GM12878 (cell line): Measurements from ENCODE around the gene MFN1. TPM values are rescaled to one million over a fixed set of nuclear protein-coding genes. Genes with fewer than 3 reads are reported as not detected.
A peak's percentile ranks its signal among the peaks of the same experiment; 100 is the strongest.

Experiments
- ATF2 ChIP-seq: IDR thresholded peaks from 2 replicates; pipeline ENCODE4 v1.6.1; 2012; ENCODE audit warnings: low read length, inconsistent platforms
- BMI1 ChIP-seq: fragments of 450-650 bp; IDR thresholded peaks from 2 replicates; pipeline ENCODE4 v1.6.1; 2016; ENCODE audit warnings: mild to moderate bottlenecking, moderate library complexity, borderline replicate concordance
- CHD1 ChIP-seq: IDR thresholded peaks from 2 replicates; pipeline ENCODE4 v1.6.1; 2012; ENCODE audit warnings: low read depth, low read length, improper control_type of control experiment
- ELK1 ChIP-seq: IDR thresholded peaks from 2 replicates; pipeline ENCODE4 v1.6.1; 2012; ENCODE audit warnings: low read depth, low read length, improper control_type of control experiment
- EP300 ChIP-seq, 2 experiments: fragments of 150-350 bp in 1 of 2; IDR thresholded peaks; 2 replicates each; pipeline ENCODE4 v1.6.1; 2011 to 2012; ENCODE audit warnings: low read depth in 2 of 2, low read length in 2 of 2, borderline replicate concordance in 1 of 2, improper control_type of control experiment in 1 of 2, inconsistent platforms in 1 of 2; ENCODE audit not compliant: control insufficient read depth in 1 of 2
- GATAD2B ChIP-seq: fragments of 450-650 bp; conservative IDR thresholded peaks from 2 replicates; pipeline ENCODE4 v1.6.1; 2017; ENCODE audit warnings: low read depth, mild to moderate bottlenecking, moderate library complexity
- HDAC6 ChIP-seq: fragments of 200-600 bp; sonication (generic); IDR thresholded peaks from one replicate; pipeline ENCODE4 v1.8.0; 2017; ENCODE audit warnings: antibody characterized with exemption; ENCODE audit not compliant: unreplicated experiment
- JUNB ChIP-seq: IDR thresholded peaks from 2 replicates; pipeline ENCODE4 v1.6.1; 2016; ENCODE audit warnings: antibody characterized with exemption, mild to moderate bottlenecking
- LARP7 ChIP-seq: fragments of 450-650 bp; IDR thresholded peaks from 2 replicates; pipeline ENCODE4 v1.6.1; 2017; ENCODE audit warnings: mild to moderate bottlenecking
- MTA2 ChIP-seq: fragments of 450-650 bp; IDR thresholded peaks from 2 replicates; pipeline ENCODE4 v1.6.1; 2016; ENCODE audit warnings: low read depth, mild to moderate bottlenecking, moderate library complexity
- NKRF ChIP-seq: fragments of 450-650 bp; conservative IDR thresholded peaks from 2 replicates; pipeline ENCODE4 v1.6.1; 2017; ENCODE audit warnings: mild to moderate bottlenecking, moderate library complexity
- POLR2AphosphoS2 ChIP-seq: IDR thresholded peaks from 2 replicates; pipeline ENCODE4 v1.6.1; 2011; ENCODE audit warnings: low read depth, mild to moderate bottlenecking, low read length, improper control_type of control experiment, moderate library complexity
- POLR2AphosphoS5 ChIP-seq: IDR thresholded peaks from 2 replicates; pipeline ENCODE4 v1.6.1; 2011; ENCODE audit warnings: mild to moderate bottlenecking, low read length, inconsistent platforms
- RAD21 ChIP-seq: IDR thresholded peaks from 2 replicates; pipeline ENCODE4 v1.6.1; 2011; ENCODE audit warnings: mild to moderate bottlenecking, low read depth, low read length, moderate library complexity; ENCODE audit not compliant: insufficient read depth
- RAD51 ChIP-seq: fragments of 450-650 bp; IDR thresholded peaks from 2 replicates; pipeline ENCODE4 v1.6.1; 2016; ENCODE audit warnings: moderate library complexity, mild to moderate bottlenecking, inconsistent platforms
- RELA ChIP-seq: fragments of 450-650 bp; IDR thresholded peaks from 2 replicates; pipeline ENCODE4 v1.8.0; 2014; ENCODE audit warnings: borderline replicate concordance; ENCODE audit not compliant: partially characterized antibody
- SMC3 ChIP-seq: IDR thresholded peaks from 2 replicates; pipeline ENCODE4 v1.6.1; 2011; ENCODE audit warnings: low read length, improper control_type of control experiment, borderline replicate concordance
- TCF12 ChIP-seq: IDR thresholded peaks from 2 replicates; pipeline ENCODE4 v1.6.1; 2011; ENCODE audit warnings: low read depth, mild to moderate bottlenecking, low read length
- USF2 ChIP-seq: IDR thresholded peaks from 2 replicates; pipeline ENCODE4 v1.6.1; 2011; ENCODE audit warnings: low read depth, low read length, improper control_type of control experiment, borderline replicate concordance
- ZBTB4 ChIP-seq: fragments of 450-650 bp; formaldehyde crosslinking; IDR thresholded peaks from 2 replicates; pipeline ENCODE4 v1.4.0; 2022; ENCODE audit warnings: mild to moderate bottlenecking, moderate library complexity
- ZNF622 ChIP-seq: fragments of 450-650 bp; IDR thresholded peaks from 2 replicates; pipeline ENCODE4 v1.6.1; 2017; ENCODE audit warnings: mild to moderate bottlenecking, inconsistent platforms
- polyA plus RNA-seq, 11 experiments: library from polyadenylated mRNA; depleted of rRNA in 4 of 11; unstranded in 6 of 11; stranded (reverse) in 5 of 11; fragments of >200 nt; fragmentation: Nextera tagmentation in 4 of 11; fragmentation: Illumina TruSeq in 1 of 11; extraction: Ambion mirVana in 4 of 11; extraction: Trizol in 1 of 11; gene quantifications; 1 replicate in 1 of 11; 2 replicates in 10 of 11; pipeline versions ENCODE4 v1.2.1 to v1.2.3, GENCODE V29; 2011 to 2016; ENCODE audit warnings: inconsistent platforms in 2 of 11, missing spikeins in 2 of 11, low read depth in 1 of 11
- total RNA-seq, 4 experiments: library from RNA; depleted of rRNA in 3 of 4; stranded (reverse); fragments of >200 nt in 3 of 4; fragmentation: Illumina TruSeq in 1 of 4; extraction: Trizol in 1 of 4; gene quantifications; 2 replicates each; pipeline versions ENCODE4 v1.2.1 to v1.2.3, GENCODE V29; 2013 to 2021

The MFN1 gene
- total and polyA plus RNA-seq, 10 of the 15 experiments (the other 5 are each of a cell fraction or from before 2014, with no cell fraction given) = 14.4 to 120 (median 39.8) TPM

- TF ChIP-seq ZNF622 = no peak
- TF ChIP-seq TCF12 = peak; percentile 55; the same call in 1 of the 2 replicates
- no peak for TF ChIP-seq BMI1
- TF ChIP-seq USF2 = no peak
- peak; percentile 64 for TF ChIP-seq SMC3
- no peak for TF ChIP-seq JUNB
- TF ChIP-seq EP300 (IDR thresholded peaks at IDR 0.05; ENCODE audit: borderline replicate concordance in 1 of 2, control insufficient read depth in 1 of 2, low read depth in 2 of 2, low read length in 2 of 2) = no peak
- peak; percentile 37 for TF ChIP-seq NKRF
- TF ChIP-seq GATAD2B = peak; percentile 94
- TF ChIP-seq MTA2 = no peak
- TF ChIP-seq LARP7 = 0 out of 2 replicates have a peak, but pooled peaks have one; percentile 55
- no peak for TF ChIP-seq RELA
- peak; percentile 94; the same call in 1 of the 2 replicates for TF ChIP-seq CHD1
- TF ChIP-seq HDAC6 = no peak
- TF ChIP-seq ATF2 = no peak
- TF ChIP-seq ELK1 = no peak
- TF ChIP-seq POLR2AphosphoS5 = no peak; the same call in 1 of the 2 replicates
- TF ChIP-seq POLR2AphosphoS2 = peak; percentile 60; the same call in 1 of the 2 replicates
- TF ChIP-seq RAD51 = no peak
- no peak for TF ChIP-seq ZBTB4 (CRISPR knock-in tag)
- peak; percentile 47 for TF ChIP-seq RAD21
Measured at GRCh38 chr3:179322286-179323196, 25.0 kb upstream of the MFN1 start, which contains the start of gene ZNF639 (continued).
